EH (cell line): Measurements from ENCODE around the gene ALKAL2.

Experiments used
- DNase-seq: peaks from one replicate; pipeline ENCODE4 v3.0.0-alpha.2; 2015; ENCODE audit warnings: low read depth

The ALKAL2 gene

GRCh38 chr2:244547-244946 is 43.3 kb downstream of the ALKAL2 start:
- DNase-seq = no peak

GRCh38 chr2:238869-239268 is 49.0 kb downstream of the ALKAL2 start:
- DNase-seq = no peak

DNA sequence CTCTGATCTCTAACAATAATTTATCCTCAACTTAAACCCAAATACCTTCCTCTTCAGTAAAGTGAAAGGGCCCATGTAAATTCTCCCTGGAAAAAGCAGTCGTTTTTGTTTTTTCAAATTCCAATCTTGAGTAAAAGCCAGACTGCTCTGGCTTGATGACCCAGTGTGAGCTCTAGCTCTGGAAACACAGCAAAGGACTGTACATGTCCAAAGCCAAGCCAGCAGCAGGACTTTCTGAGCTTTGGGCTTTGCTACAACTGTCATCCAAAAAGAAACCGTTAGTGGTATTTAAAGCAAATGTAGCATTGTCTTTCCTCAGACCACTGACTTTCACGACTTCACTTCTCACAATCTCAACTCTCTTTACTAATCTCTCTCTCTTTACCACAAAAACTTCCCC is 49.5 kb downstream of the ALKAL2 start:
- no peak for DNase-seq

DNA sequence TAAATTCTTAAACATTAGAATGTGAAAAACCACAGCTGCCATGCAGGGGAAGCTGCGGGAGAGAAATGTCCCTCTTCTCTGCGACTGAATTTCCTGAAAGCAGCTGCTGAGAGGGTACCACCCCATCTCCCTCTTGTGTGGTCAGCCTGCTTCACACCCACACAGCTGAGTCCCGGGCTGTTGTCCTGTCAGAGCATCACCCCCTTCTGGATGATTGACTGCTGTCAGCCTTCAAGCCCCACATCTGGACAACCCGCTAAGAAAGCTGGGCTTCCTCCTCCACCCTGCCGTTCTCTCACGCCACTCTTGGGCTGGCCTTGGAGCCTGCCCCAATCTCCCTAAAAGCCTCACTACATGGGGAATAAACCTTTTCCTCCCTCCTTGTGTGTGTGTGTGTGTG is 50.0 kb downstream of the ALKAL2 start:
- no peak for DNase-seq

DNA sequence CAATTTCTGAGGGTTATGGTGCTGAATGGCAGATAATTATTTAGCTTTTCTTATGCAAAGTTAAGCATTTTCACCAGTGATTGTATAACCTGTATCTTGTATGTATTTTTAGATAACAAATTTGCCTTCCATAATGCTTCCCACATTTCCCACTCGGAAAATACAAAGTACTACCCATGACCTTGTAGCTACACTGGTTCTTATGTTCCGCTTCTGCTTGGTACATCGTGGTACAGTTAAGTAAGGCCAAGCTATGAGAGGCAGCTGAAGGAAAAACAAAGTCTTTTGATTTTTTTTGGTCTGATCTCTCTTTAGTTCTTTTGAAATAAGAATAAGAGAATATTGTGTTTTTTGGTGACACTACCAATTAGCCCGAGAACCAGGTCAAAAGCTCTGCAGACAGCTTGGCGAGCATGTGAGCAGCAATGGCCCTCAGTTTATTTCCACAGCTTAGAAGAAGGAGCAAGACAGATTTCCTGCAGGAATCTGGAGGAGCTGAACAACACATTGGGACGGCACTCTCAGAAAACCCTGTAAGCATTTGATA is 50.8 kb downstream of the ALKAL2 start:
- no peak for DNase-seq

GRCh38 chr2:234421-234820 is 53.5 kb downstream of the ALKAL2 start:
- DNase-seq = no peak

DNA sequence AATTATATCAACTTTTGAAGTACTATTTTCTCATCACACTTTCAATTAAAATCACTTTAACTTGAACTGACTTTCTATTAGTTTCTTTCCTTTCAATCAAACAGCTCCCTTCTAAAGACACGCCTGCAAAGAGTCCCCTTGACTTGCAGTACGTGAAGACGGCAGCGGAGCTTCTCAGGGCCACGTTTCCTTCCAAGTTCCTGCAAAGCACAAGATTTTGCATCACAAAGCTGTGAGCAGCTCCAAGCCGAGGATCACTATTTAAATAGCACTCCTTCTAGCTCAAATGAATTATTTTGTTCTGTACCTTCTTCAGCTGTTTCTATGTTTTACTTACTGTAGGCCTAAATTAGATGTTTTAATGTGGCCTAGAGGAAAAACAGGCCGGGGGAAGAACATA is 54.9 kb downstream of the ALKAL2 start:
- no peak for DNase-seq

DNA sequence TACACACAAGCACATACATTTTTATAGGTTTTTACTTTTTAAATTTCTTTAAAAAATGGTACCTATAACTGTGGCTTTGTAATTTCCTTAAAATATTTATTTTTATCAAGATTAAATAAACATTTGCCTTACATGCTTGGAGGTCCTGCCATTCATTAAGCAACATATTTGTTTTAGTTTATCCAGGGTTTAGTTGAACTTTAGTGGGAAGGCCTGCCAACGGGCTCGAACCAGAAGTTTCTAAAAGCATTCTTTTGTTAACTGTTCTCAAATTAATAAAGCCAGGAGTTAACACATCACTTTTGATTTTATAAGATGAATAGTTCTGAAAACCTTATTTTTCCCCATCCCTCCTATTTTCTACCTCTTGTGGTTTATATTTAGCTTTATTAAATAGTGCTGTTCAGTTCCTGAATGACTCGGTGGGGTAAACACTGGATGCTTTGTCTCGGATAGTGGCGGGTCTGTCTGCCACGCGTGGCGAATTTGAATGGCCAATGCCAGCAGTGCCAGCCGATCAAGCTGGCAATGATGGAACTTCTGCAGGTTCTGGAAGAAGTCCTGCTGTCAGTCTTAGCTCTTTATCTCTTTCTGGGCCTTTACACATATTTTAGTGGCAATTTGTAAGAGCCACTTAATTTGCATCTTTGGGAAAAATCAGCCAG is 56.2 kb downstream of the ALKAL2 start:
- DNase-seq = no peak
